Omental fat pad (tissue), 4 donors: Measurements from ENCODE around the gene DLK2. TPM values are rescaled to one million over a fixed set of nuclear protein-coding genes. Genes with fewer than 3 reads are reported as not detected.

ENCODE experiments used
- ATAC-seq: fragments of 150-250 bp; one replicate; pipeline ENCODE4 v1.9.1; 2016; ENCODE audit warnings: mild to moderate bottlenecking, moderate library complexity; ENCODE audit not compliant: low FRiP score
- DNase-seq: peaks from one replicate; pipeline ENCODE4 v3.0.0-alpha.2; 2019; ENCODE audit warnings: low spot score
- total RNA-seq, 4 donors: library from RNA; depleted of rRNA; stranded (reverse); fragments of >200 nt; gene quantifications; one replicate each; pipeline ENCODE4 v1.1.0, GENCODE V29; 2016
- TF ChIP-seq, protein P1 (sequence below), 3 donors: fragments of 450-650 bp; IDR thresholded peaks; one replicate each; pipeline ENCODE4 v1.5.1; 2016 to 2017; ENCODE audit warnings: antibody characterized with exemption in 3 of 3, mild to moderate bottlenecking in 3 of 3, moderate library complexity in 2 of 3

The DLK2 gene
- total RNA-seq, 4 donors from 2014 or later: 1.1 to 1.5 (median 1.2) TPM; not detected in 1

DNA sequence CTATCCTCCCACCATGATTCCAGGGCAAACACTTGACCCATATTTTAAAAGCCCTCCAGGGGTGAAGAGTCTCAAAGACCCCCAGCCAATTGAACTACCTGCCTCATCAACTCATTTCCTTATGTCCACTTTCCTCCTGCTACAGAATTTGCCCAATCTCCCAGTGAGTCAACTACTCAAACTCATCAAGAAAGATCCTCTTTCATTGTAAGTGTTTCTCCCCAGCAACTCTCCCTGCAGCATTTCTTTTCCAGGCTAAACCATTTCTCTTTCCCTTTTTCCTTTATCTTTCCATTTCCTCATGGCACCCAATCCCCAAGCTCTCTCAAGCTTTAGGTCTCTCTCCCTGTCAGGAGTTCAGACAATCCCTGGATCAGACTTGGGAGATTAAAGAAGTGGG is 1.5 kb downstream of the DLK2 start:
- TF ChIP-seq, protein P1, sequence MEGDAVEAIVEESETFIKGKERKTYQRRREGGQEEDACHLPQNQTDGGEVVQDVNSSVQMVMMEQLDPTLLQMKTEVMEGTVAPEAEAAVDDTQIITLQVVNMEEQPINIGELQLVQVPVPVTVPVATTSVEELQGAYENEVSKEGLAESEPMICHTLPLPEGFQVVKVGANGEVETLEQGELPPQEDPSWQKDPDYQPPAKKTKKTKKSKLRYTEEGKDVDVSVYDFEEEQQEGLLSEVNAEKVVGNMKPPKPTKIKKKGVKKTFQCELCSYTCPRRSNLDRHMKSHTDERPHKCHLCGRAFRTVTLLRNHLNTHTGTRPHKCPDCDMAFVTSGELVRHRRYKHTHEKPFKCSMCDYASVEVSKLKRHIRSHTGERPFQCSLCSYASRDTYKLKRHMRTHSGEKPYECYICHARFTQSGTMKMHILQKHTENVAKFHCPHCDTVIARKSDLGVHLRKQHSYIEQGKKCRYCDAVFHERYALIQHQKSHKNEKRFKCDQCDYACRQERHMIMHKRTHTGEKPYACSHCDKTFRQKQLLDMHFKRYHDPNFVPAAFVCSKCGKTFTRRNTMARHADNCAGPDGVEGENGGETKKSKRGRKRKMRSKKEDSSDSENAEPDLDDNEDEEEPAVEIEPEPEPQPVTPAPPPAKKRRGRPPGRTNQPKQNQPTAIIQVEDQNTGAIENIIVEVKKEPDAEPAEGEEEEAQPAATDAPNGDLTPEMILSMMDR (IDR thresholded peaks at IDR 0.05): no peak
- DNase-seq (no peak), ATAC-seq (no peak)

- ATAC-seq (no peak), DNase-seq (no peak)
- TF ChIP-seq, protein P1 (IDR thresholded peaks at IDR 0.05): no peak
These were observed 2.5 kb downstream of the DLK2 start for GRCh38 chr6:43452896-43453295.

- TF ChIP-seq, protein P1 (IDR thresholded peaks at IDR 0.05): no peak
- ATAC-seq: no peak
- DNase-seq: no peak
These were observed 3.4 kb downstream of the DLK2 start for GRCh38 chr6:43451939-43452338.

GRCh38 chr6:43451348-43451747 is 4.0 kb downstream of the DLK2 start:
- ATAC-seq: no peak
- no peak for DNase-seq
- TF ChIP-seq, protein P1 (IDR thresholded peaks at IDR 0.05): no peak

GRCh38 chr6:43450699-43451131 is 4.6 kb downstream of the DLK2 start:
- DNase-seq: no peak
- TF ChIP-seq, protein P1 (IDR thresholded peaks at IDR 0.05): no peak
- no peak for ATAC-seq

GRCh38 chr6:43448916-43449315 is 6.4 kb downstream of the DLK2 start:
- TF ChIP-seq, protein P1 (IDR thresholded peaks at IDR 0.05): no peak
- DNase-seq (no peak), ATAC-seq (no peak)

DNA sequence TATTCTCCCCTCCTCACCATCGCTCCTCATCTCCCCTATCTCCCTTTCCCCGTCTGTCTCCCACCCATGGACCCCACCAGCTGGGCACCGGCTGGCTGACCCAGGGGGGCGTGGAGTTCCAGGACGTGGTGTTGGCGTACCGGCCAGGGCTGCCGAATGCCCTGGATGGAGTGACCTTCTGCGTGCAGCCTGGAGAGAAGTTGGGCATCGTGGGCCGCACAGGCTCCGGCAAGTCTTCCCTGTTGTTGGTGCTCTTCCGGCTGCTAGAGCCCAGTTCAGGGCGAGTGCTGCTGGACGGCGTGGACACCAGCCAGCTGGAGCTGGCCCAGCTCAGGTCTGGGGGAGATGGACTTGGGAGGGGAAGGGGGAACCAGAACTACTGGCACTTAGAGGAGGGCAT is 7.7 kb downstream of the DLK2 start:
- TF ChIP-seq, protein P1 (IDR thresholded peaks at IDR 0.05): no peak
- DNase-seq (no peak), ATAC-seq (no peak)
